ENCODE measurements around the gene MPST. TPM values are rescaled to one million over a fixed set of nuclear protein-coding genes. Genes with fewer than 3 reads are reported as not detected.

MPST gene
- total RNA-seq, 2 experiments from 2014 or later, result 1.7 to 1.8 TPM

GRCh38 chr22:37026325-37026724 is 6.8 kb downstream of the MPST start:
- H3K36me3 ChIP-seq (ENCODE audit: insufficient read depth, low read length), result no peaks in the 10 kb centered on the region
- no peak overlapping the region for H3K4me3 Mint-ChIP-seq
- H3K27me3 Mint-ChIP-seq, result peaks cover 8% of the 10 kb centered on the region
- no peak overlapping the region for H3K4me3 ChIP-seq (ENCODE audit: low read length)
- ChIA-PET POLR2A (no interaction called here), CTCF (no interaction called here)
- H3K9me3 Mint-ChIP-seq, result no peaks in the 10 kb centered on the region
- ATAC-seq (ENCODE audit: poor library complexity), result no peak
- H3K27ac ChIP-seq (ENCODE audit: low read depth in 1 of 2, low read length in 2 of 2), result no peak overlapping the region
- no peak overlapping the region for H3K27ac Mint-ChIP-seq
- H3K9me3 ChIP-seq (ENCODE audit: control insufficient read depth in 1 of 2, insufficient read depth in 1 of 2, low read length in 2 of 2), result no peaks in the 10 kb centered on the region
- intact Hi-C loops (cut with DNase I, micrococcal nuclease), result no loop called here
- no peaks in the 10 kb centered on the region for H3K27me3 ChIP-seq (ENCODE audit: control insufficient read depth in 1 of 2, insufficient read depth in 2 of 2, low read length in 2 of 2)
- peaks cover 7% of the 10 kb centered on the region for H3K4me1 ChIP-seq (ENCODE audit: insufficient read depth, low read length)
- H3K36me3 Mint-ChIP-seq (ENCODE audit: low read depth), result no peaks in the 10 kb centered on the region
- no peak for TF ChIP-seq CTCF (IDR thresholded peaks at IDR 0.05)
- peaks cover 5% of the 10 kb centered on the region for H3K4me1 Mint-ChIP-seq (ENCODE audit: low read depth)
- DNase-seq, result no peak

GRCh38 chr22:37027556-37027955 is 8.0 kb downstream of the MPST start:
- H3K27ac ChIP-seq (ENCODE audit: low read depth in 1 of 2, low read length in 2 of 2), result no peak overlapping the region
- H3K27me3 Mint-ChIP-seq, result no peaks in the 10 kb centered on the region
- H3K27me3 ChIP-seq (ENCODE audit: control insufficient read depth in 1 of 2, insufficient read depth in 2 of 2, low read length in 2 of 2), result no peaks in the 10 kb centered on the region
- CTCF ChIA-PET, result no interaction called here
- H3K27ac Mint-ChIP-seq, result no peak overlapping the region
- no peak for TF ChIP-seq CTCF (IDR thresholded peaks at IDR 0.05)
- no peaks in the 10 kb centered on the region for H3K9me3 ChIP-seq (ENCODE audit: control insufficient read depth in 1 of 2, insufficient read depth in 1 of 2, low read length in 2 of 2)
- H3K4me1 ChIP-seq (ENCODE audit: insufficient read depth, low read length), result no peaks in the 10 kb centered on the region
- no peak for ATAC-seq (ENCODE audit: poor library complexity)
- no peaks in the 10 kb centered on the region for H3K36me3 ChIP-seq (ENCODE audit: insufficient read depth, low read length)
- H3K9me3 Mint-ChIP-seq, result no peaks in the 10 kb centered on the region
- H3K4me3 ChIP-seq (ENCODE audit: low read length), result no peak overlapping the region
- intact Hi-C loops (cut with DNase I, micrococcal nuclease), result no loop called here
- no peak overlapping the region for H3K4me3 Mint-ChIP-seq
- POLR2A ChIA-PET, result no interaction called here
- no peak for DNase-seq
- H3K4me1 Mint-ChIP-seq (ENCODE audit: low read depth), result no peaks in the 10 kb centered on the region
- H3K36me3 Mint-ChIP-seq (ENCODE audit: low read depth), result no peaks in the 10 kb centered on the region

GRCh38 chr22:37028692-37029674 is 9.4 kb downstream of the MPST start:
- Histone ChIP-seq H3K27ac (ENCODE audit: low read depth in 1 of 2, low read length in 2 of 2) (no peak overlapping the region), H3K4me3 (ENCODE audit: low read length) (no peak overlapping the region), H3K9me3 (ENCODE audit: control insufficient read depth in 1 of 2, insufficient read depth in 1 of 2, low read length in 2 of 2) (no peaks in the 10 kb centered on the region), H3K36me3 (ENCODE audit: insufficient read depth, low read length) (no peaks in the 10 kb centered on the region), H3K27me3 (ENCODE audit: control insufficient read depth in 1 of 2, insufficient read depth in 2 of 2, low read length in 2 of 2) (no peaks in the 10 kb centered on the region), H3K4me1 (ENCODE audit: insufficient read depth, low read length) (no peaks in the 10 kb centered on the region)
- Mint-ChIP-seq H3K36me3 (ENCODE audit: low read depth) (no peaks in the 10 kb centered on the region), H3K9me3 (no peaks in the 10 kb centered on the region), H3K4me3 (no peak overlapping the region), H3K27me3 (no peaks in the 10 kb centered on the region), H3K27ac (no peak overlapping the region), H3K4me1 (ENCODE audit: low read depth) (no peaks in the 10 kb centered on the region)
- ATAC-seq (ENCODE audit: poor library complexity) (no peak), DNase-seq (no peak)
- TF ChIP-seq CTCF (IDR thresholded peaks at IDR 0.05), result no peak
- intact Hi-C loops (cut with DNase I, micrococcal nuclease), result no loop called here
- ChIA-PET POLR2A (no interaction called here), CTCF (no interaction called here)

Measured in CD4-positive, alpha-beta T cell (primary cell).